Skeletal muscle cell (primary cell): ENCODE data around the gene WDR1.
A peak's percentile ranks its signal among the peaks of the same experiment; 100 is the strongest.

Source experiments
- DNase-seq: peaks from one replicate; pipeline ENCODE4 v3.0.0-alpha.2; 2010; ENCODE audit warnings: low read depth
- H3K4me3 ChIP-seq: 2 replicates; pipeline ENCODE4 v1.5.1; 2011; ENCODE audit warnings: low read depth, mild to moderate bottlenecking, control low read depth, low read length, moderate library complexity

WDR1 gene

DNA sequence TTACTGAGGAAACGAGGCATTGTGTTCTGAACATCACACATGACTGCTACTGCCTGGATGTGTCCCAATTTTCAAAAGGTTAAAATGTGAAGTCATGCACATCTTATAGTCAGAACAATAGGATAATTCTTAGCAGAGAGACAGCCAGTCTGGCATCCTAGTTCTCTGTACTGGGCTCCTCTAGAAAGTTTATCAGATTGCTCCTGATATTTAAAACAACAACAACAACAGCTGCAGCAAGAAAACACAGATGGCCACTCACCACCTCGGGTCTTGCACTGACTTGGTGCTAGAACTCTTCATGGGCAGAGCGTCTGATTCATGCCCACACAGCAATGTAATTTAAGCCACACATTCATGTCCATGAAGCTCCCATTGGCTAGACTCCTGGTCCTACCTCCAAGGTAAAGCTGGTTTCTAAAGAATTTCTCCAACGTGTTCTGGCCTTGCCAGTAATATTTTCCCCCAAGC lies 62.0 kb downstream of the WDR1 start:
- no peak overlapping the region for H3K4me3 ChIP-seq
- DNase-seq: no peak

GRCh38 chr4:10053635-10054453 lies 62.8 kb downstream of the WDR1 start:
- no peak for DNase-seq
- H3K4me3 ChIP-seq: no peak overlapping the region

GRCh38 chr4:10051517-10052135 lies 65.0 kb downstream of the WDR1 start:
- DNase-seq: no peak
- H3K4me3 ChIP-seq: no peak overlapping the region

- DNase-seq: no peak
- no peak overlapping the region for H3K4me3 ChIP-seq
Measured at GRCh38 chr4:10050721-10051120, 65.9 kb downstream of the WDR1 start.

DNA sequence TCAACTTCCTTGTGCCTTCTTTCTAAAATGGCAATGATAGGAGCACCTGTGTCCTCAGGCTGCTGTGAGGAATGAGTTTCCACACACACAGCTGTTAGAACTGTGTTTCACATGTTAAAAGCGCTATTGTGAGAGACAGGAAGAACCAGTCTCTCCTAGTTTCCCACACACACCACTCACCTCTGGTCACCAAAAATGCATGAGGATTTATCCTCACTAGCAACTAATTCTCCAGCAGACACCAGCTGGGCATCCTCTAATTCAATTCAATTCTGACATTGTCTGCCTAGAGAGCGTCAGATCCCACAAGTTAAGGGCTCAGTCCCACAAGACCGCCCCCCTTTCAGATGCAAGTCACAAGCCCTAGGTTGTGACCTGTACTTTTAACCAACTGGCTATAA lies 66.3 kb downstream of the WDR1 start:
- H3K4me3 ChIP-seq: no peak overlapping the region
- DNase-seq: no peak

DNA sequence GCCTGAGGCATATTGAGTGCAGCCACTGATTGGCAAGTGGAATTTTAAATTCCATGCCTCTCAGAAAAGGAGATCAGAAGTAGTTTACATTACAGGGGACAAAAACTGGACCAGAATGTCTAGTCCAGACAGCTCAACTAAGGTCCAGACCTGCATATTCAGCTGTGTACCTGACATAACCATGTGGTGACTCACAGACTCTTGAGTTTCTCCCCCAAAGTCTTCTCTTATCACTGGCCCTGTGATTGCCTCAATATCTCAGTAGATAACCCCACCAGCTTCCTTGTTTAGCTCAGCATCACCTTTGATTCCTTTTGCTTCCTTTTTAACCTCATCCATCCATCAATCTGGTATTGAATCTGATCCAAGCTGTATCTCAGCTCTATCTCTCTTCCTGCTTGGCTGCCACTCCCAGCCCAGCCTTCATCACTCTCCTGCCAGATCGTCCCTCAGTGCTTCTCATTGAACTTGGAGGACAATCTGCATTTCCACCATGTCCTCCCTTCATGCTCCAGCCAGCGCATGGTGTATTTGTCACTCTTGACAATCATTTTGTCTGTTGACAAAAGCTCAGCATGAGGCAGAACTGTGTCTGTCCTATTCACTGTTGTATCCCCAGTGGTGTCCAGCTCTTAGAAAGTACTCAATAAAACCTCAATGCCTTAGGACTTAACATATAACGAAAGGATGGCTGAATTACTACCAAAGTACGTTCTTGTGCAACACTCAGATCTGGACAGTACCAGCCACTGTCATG lies 67.5 kb downstream of the WDR1 start:
- H3K4me3 ChIP-seq: no peak overlapping the region
- no peak for DNase-seq

GRCh38 chr4:10047967-10048366 lies 68.6 kb downstream of the WDR1 start:
- no peak overlapping the region for H3K4me3 ChIP-seq
- DNase-seq: no peak

- DNase-seq: no peak
- H3K4me3 ChIP-seq: no peak overlapping the region
Measured at GRCh38 chr4:10046471-10046870, 70.1 kb downstream of the WDR1 start.

GRCh38 chr4:10045481-10045880 lies 71.1 kb downstream of the WDR1 start:
- DNase-seq: no peak
- H3K4me3 ChIP-seq: no peak overlapping the region

GRCh38 chr4:10041036-10041435 lies 75.6 kb downstream of the WDR1 start:
- H3K4me3 ChIP-seq: no peak overlapping the region

DNA sequence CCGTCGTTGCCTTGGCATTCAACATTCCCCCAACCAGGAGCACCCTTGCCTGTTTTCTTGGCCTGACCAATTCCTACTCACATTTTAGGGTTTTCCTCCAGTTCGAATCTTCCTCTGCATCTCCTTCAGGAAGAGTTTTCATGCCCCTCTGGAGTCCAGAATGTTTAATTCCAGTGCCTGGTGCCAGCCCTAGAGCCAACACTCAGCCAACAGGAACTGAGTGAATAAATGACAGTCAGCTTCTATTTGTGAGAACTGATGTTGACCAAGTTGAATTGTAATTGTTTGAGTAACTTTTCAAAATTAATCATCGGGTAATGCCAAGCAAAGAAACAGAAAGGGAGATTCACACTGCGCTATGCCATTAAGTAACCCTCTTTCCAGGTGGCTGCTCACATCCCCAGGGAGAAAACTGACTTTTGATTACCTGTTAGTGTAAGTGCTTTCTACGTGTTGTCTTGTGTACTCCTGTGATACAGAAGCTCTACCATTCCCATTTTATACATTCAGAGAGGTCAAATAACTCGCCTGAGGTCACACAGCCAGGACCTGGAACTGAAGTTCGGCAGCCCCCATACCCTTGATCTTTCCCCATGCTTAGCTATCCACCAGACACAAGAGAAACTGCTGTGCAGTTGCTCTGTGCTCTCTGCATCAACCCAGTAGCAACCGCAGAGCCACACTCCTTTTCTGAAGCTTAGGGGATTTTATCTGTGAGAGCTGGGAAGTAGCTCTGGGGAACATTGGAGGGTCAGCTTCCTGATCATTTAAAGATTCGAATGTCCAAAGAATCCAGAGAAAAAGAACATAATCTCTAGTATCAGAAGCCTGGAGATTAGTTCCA lies 76.3 kb downstream of the WDR1 start:
- DNase-seq: no peak
- no peak overlapping the region for H3K4me3 ChIP-seq

More at GRCh38 chr4:10041036-10041435, 75.6 kb downstream of the WDR1 start:
- no peak for DNase-seq

GRCh38 chr4:10036807-10037342 lies 79.7 kb downstream of the WDR1 start:
- H3K4me3 ChIP-seq: no peak overlapping the region
- DNase-seq: no peak

DNA sequence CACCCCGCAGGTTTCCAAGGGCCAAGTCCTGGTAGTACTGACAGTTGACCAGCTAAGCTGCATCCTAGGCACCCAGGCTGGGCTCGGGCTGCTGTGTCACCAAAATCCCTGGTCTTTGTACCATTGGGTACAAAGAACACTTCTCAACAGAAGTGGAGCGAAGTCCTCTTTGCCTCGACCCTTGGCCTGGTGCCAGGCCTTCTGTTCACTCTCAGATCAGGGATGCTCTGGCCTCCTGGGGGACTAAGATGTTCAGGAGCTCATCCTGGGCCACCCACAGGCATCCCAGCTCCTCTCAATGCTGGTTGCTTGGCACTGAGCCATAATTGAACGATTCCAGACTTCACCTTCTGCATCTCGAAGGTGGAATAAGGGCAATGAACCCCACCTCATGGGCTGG lies 81.5 kb downstream of the WDR1 start:
- no peak for DNase-seq
- H3K4me3 ChIP-seq: no peak overlapping the region

DNA sequence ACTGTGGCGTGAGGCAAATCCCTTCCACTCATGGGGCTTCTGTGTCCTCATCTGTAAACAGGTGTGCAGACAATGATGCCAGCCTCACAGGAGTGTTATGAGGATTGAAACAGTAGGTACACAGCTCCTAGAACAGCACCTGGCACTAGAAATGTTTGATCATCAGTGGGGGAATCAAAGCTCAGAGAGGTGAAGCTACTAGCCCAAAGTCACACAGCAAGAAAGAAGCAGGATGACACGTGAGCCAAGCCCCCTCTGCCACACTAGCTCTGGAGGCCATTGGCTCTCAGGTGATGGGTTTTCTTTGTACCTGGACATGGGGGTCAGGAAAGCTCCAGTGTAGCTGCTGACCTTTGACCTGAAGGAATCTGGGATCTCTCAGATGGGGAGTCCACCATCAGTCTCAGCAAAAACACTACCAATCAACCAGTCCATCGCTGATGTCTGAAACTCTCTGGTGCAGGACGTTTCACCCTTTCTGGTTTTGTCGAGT lies 81.9 kb downstream of the WDR1 start:
- H3K4me3 ChIP-seq: no peak overlapping the region
- no peak for DNase-seq

DNA sequence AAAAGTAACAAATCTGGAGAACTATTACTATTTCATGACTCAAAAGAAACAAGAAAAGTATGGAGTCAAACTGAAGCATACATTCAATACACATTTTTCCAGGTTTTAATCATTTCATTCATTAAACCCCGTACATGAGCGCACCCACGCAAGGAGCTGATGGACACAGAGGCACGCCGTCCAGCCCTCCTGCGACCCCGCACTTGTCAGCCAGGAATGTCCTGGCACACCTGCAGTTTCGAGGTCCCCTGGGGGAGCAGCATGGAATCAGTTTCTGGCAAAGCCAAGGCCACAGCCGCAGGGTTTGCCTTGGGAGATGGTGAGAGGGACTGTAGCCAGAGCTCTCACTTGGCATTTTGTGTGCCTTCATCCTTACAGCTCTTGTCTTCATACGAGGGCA lies 82.5 kb downstream of the WDR1 start:
- H3K4me3 ChIP-seq: no peak overlapping the region
- DNase-seq: no peak

DNA sequence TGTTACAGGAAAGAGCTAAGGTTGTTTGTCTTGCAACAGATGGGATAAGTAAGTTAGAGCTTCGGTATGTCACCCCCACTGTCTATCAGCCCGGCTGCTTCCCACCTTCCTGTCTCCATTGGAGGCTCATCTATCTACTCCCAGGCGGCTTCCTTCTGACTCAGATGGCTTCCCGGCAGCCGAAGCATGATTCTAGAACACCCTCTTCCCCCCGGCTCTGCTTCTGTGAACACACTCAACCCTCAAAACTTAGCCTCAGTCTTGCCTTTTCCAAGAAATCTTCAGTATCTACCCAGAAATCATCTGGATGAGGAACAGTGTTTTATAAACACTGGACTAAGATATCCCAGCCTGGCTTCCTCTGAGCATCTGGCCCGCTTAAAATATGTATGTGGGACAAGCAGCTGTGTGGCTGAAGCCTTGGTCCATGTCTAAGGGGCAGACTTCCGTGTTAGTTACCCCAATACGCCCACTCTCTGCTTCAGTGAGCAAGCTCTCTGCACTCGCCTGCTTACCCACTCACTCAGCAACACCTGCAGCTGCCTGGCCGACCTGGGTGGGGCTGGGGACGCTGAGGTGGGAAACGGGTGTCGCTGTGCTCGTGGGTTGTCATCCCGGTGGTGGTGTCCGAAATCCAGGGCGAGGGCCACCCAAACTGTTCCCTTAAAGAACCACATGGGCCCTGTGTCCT lies 83.3 kb downstream of the WDR1 start:
- no peak overlapping the region for H3K4me3 ChIP-seq
- DNase-seq: peak; percentile 50

GRCh38 chr4:10032625-10033024 lies 84.0 kb downstream of the WDR1 start:
- no peak for DNase-seq
- no peak overlapping the region for H3K4me3 ChIP-seq
